HepG2 (cell line): Measurements from ENCODE around the gene CKB. TPM values are rescaled to one million over a fixed set of nuclear protein-coding genes. Genes with fewer than 3 reads are reported as not detected.

Experiments used
- CEBPG ChIP-seq: IDR thresholded peaks from 2 replicates; pipeline ENCODE4 v1.6.1; 2016
- DNMT1 ChIP-seq: sonication (generic); formaldehyde crosslinking; IDR thresholded peaks from 2 replicates; pipeline ENCODE4 v1.5.1; 2020; ENCODE audit warnings: mild to moderate bottlenecking, missing genetic modification reagents
- FOXO1 ChIP-seq: sonication (generic); formaldehyde crosslinking; IDR thresholded peaks from 2 replicates; pipeline ENCODE4 v1.4.0; 2020; ENCODE audit warnings: missing genetic modification reagents
- MLLT10 ChIP-seq: sonication (generic); formaldehyde crosslinking; IDR thresholded peaks from 2 replicates; pipeline ENCODE4 v1.4.0; 2020; ENCODE audit warnings: missing genetic modification reagents
- POGZ ChIP-seq: sonication (generic); formaldehyde crosslinking; IDR thresholded peaks from 2 replicates; pipeline ENCODE4 v1.4.0; 2020; ENCODE audit warnings: mild to moderate bottlenecking, missing genetic modification reagents
- REL ChIP-seq: sonication (generic); formaldehyde crosslinking; conservative IDR thresholded peaks from 2 replicates; pipeline ENCODE4 v1.8.0; 2022; ENCODE audit warnings: mild to moderate bottlenecking, missing genetic modification reagents, moderate library complexity
- REPIN1 ChIP-seq: sonication (generic); formaldehyde crosslinking; IDR thresholded peaks from 2 replicates; pipeline ENCODE4 v1.8.0; 2022; ENCODE audit warnings: missing genetic modification reagents, low read depth, mild to moderate bottlenecking, borderline replicate concordance
- TMF1 ChIP-seq: sonication (generic); formaldehyde crosslinking; IDR thresholded peaks from 2 replicates; pipeline ENCODE4 v1.8.1; 2022; ENCODE audit warnings: low read depth, missing genetic modification reagents
- TOE1 ChIP-seq: sonication (generic); formaldehyde crosslinking; IDR thresholded peaks from 2 replicates; pipeline ENCODE4 v1.4.0; 2020; ENCODE audit warnings: mild to moderate bottlenecking, missing genetic modification reagents
- ZNF225 ChIP-seq: sonication (generic); formaldehyde crosslinking; IDR thresholded peaks from 2 replicates; pipeline ENCODE4 v1.4.0; 2020; ENCODE audit warnings: mild to moderate bottlenecking, missing genetic modification reagents
- ZNF260 ChIP-seq: sonication (generic); formaldehyde crosslinking; IDR thresholded peaks from 2 replicates; pipeline ENCODE4 v1.4.0; 2020; ENCODE audit warnings: missing genetic modification reagents, low read depth, mild to moderate bottlenecking, borderline replicate concordance
- ZNF274 ChIP-seq: sonication (generic); formaldehyde crosslinking; IDR thresholded peaks from 2 replicates; pipeline ENCODE4 v1.5.1; 2020; ENCODE audit warnings: mild to moderate bottlenecking, missing genetic modification reagents
- ZNF512 ChIP-seq: sonication (generic); formaldehyde crosslinking; IDR thresholded peaks from 2 replicates; pipeline ENCODE4 v1.4.0; 2020; ENCODE audit warnings: mild to moderate bottlenecking, missing genetic modification reagents
- ZNF543 ChIP-seq: sonication (generic); formaldehyde crosslinking; IDR thresholded peaks from 2 replicates; pipeline ENCODE4 v1.4.0; 2020; ENCODE audit warnings: mild to moderate bottlenecking, missing genetic modification reagents
- ZNF703 ChIP-seq: sonication (generic); formaldehyde crosslinking; IDR thresholded peaks from 2 replicates; pipeline ENCODE4 v1.5.1; 2020; ENCODE audit warnings: missing genetic modification reagents, mild to moderate bottlenecking, moderate library complexity, borderline replicate concordance
- ZNF720 ChIP-seq: sonication (generic); formaldehyde crosslinking; IDR thresholded peaks from 2 replicates; pipeline ENCODE4 v1.4.0; 2020; ENCODE audit warnings: missing genetic modification reagents
- polyA plus RNA-seq, 8 experiments: library from polyadenylated mRNA; depleted of rRNA in 3 of 8; stranded (reverse) in 7 of 8; unstranded in 1 of 8; fragments of >200 nt; fragmentation: Illumina TruSeq in 4 of 8; extraction: Trizol in 4 of 8; gene quantifications; 2 replicates each; pipeline versions ENCODE4 v1.2.1 to v1.2.3, GENCODE V29; 2011 to 2016; ENCODE audit warnings: low read depth in 4 of 8, missing spikeins in 1 of 8, mixed read lengths in 1 of 8; ENCODE audit not compliant: insufficient read depth in 1 of 8
- total RNA-seq, 5 experiments: library from RNA; depleted of rRNA; stranded (reverse); fragments of >200 nt; fragmentation: Illumina TruSeq; extraction: Trizol; gene quantifications; 2 replicates each; pipeline ENCODE4 v1.2.3, GENCODE V29; 2016; ENCODE audit warnings: low read depth in 1 of 5
- TF ChIP-seq, protein P1 (sequence below), 2 experiments: fragments of 450-650 bp in 1 of 2; sonication (generic) in 1 of 2; formaldehyde crosslinking in 1 of 2; IDR thresholded peaks; 2 replicates each; pipeline versions ENCODE4 v1.6.1 to v1.8.0; 2016 to 2022; ENCODE audit warnings: antibody characterized with exemption in 1 of 2, mild to moderate bottlenecking in 1 of 2, missing genetic modification reagents in 1 of 2
- TF ChIP-seq, protein P2 (sequence below): sonication (generic); formaldehyde crosslinking; IDR thresholded peaks from 2 replicates; pipeline ENCODE4 v1.4.0; 2020; ENCODE audit warnings: missing genetic modification reagents, low read depth, mild to moderate bottlenecking, borderline replicate concordance

The CKB gene
- total and polyA plus RNA-seq, 2 of the 13 experiments (the other 11 are each of a cell fraction or from before 2014, with no cell fraction given): 82.3 to 217 TPM

DNA sequence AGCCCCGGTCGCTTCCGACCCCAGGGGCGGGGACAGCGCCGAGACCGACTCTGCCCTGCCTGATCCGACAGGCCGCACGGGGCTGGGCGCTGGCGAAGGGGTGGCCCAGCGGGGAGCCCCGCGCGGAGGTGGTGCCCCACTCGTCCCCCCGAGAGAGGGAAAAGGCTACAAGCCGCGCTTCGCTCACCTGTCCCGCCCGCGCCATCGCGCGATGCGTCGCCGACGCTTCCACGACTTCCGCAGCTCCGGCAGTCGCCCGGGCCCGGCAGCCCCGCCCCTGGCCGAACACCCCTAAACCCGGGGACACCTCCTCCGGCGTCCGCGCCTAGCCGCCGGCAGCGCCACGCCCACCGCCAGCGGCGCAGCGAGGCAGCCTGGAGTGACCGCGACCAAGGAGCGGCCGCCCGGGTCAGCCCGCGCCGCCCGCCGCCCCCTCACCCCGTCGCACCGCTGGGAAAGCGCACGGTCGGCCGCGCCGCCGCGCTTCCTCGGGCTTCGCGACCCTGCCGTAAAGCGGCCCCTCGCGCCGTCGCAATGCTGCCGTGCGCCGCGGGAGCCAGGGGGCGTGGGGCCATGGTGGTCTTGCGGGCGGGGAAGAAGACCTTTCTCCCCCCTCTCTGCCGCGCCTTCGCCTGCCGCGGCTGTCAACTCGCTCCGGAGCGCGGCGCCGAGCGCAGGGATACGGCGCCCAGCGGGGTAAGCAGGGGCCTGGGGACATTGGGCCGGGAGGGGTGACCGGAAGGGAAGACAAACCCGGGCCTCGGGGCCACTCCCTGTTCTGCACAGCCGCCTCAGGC is 40.0 kb upstream of the CKB start, which contains the start of the genes BAG5 and COA8 (continued):
- TF ChIP-seq ZNF512 (no peak), ZNF274 (CRISPR knock-in tag) (peak; percentile 65; the same call in 1 of the 2 replicates), POGZ (CRISPR knock-in tag) (no peak), TMF1 (no peak), MLLT10 (CRISPR knock-in tag) (no peak), REL (CRISPR knock-in tag) (no peak), FOXO1 (peak; percentile 22; the same call in 1 of the 2 replicates), DNMT1 (CRISPR knock-in tag) (no peak), ZNF720 (CRISPR knock-in tag) (no peak), TOE1 (no peak), ZNF260 (CRISPR knock-in tag) (no peak), ZNF543 (0 out of 2 replicates have a peak, but pooled peaks have one; percentile 9), REPIN1 (CRISPR knock-in tag) (peak; percentile 51; the same call in 1 of the 2 replicates), ZNF703 (CRISPR knock-in tag) (no peak), ZNF225 (CRISPR knock-in tag) (no peak), CEBPG (CRISPR knock-in tag) (peak; percentile 19; the same call in 1 of the 2 replicates)
- TF ChIP-seq, protein P1, sequence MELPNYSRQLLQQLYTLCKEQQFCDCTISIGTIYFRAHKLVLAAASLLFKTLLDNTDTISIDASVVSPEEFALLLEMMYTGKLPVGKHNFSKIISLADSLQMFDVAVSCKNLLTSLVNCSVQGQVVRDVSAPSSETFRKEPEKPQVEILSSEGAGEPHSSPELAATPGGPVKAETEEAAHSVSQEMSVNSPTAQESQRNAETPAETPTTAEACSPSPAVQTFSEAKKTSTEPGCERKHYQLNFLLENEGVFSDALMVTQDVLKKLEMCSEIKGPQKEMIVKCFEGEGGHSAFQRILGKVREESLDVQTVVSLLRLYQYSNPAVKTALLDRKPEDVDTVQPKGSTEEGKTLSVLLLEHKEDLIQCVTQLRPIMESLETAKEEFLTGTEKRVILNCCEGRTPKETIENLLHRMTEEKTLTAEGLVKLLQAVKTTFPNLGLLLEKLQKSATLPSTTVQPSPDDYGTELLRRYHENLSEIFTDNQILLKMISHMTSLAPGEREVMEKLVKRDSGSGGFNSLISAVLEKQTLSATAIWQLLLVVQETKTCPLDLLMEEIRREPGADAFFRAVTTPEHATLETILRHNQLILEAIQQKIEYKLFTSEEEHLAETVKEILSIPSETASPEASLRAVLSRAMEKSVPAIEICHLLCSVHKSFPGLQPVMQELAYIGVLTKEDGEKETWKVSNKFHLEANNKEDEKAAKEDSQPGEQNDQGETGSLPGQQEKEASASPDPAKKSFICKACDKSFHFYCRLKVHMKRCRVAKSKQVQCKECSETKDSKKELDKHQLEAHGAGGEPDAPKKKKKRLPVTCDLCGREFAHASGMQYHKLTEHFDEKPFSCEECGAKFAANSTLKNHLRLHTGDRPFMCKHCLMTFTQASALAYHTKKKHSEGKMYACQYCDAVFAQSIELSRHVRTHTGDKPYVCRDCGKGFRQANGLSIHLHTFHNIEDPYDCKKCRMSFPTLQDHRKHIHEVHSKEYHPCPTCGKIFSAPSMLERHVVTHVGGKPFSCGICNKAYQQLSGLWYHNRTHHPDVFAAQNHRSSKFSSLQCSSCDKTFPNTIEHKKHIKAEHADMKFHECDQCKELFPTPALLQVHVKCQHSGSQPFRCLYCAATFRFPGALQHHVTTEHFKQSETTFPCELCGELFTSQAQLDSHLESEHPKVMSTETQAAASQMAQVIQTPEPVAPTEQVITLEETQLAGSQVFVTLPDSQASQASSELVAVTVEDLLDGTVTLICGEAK (IDR thresholded peaks at IDR 0.05): no peak
- TF ChIP-seq, protein P1 (CRISPR knock-in tag; IDR thresholded peaks at IDR 0.05): 0 out of 2 replicates have a peak, but pooled peaks have one; percentile 54
- TF ChIP-seq, protein P2, sequence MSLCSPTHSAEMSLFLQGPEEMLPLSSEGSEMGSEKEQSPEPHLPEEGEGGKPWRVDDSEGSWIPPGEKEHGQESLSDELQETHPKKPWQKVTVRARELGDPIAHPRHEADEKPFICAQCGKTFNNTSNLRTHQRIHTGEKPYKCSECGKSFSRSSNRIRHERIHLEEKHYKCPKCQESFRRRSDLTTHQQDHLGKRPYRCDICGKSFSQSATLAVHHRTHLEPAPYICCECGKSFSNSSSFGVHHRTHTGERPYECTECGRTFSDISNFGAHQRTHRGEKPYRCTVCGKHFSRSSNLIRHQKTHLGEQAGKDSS (CRISPR knock-in tag): no peak
